GM23338 (cell line): Measurements from ENCODE around the gene NOC2L.

Experiments used
- CREB1 ChIP-seq: fragments of 250-450 bp; sonication (Bioruptor Pico); IDR thresholded peaks from 2 replicates; pipeline ENCODE4 v1.5.0; 2020; ENCODE audit warnings: low read depth, mild to moderate bottlenecking, moderate library complexity
- EZH2 ChIP-seq: fragments of 200-600 bp; sonication (generic); IDR thresholded peaks from one replicate; pipeline ENCODE4 v1.8.0; 2017; ENCODE audit warnings: antibody characterized with exemption, mild to moderate bottlenecking, low read depth; ENCODE audit not compliant: unreplicated experiment
- EZH2phosphoT487 ChIP-seq: fragments of 200-600 bp; sonication (generic); IDR thresholded peaks from one replicate; pipeline ENCODE4 v1.8.1; 2018; ENCODE audit warnings: antibody characterized with exemption; ENCODE audit not compliant: unreplicated experiment
- TF ChIP-seq, protein P1 (sequence below): IDR thresholded peaks from one replicate; pipeline ENCODE4 v1.6.1; 2018; ENCODE audit warnings: antibody characterized with exemption; ENCODE audit not compliant: unreplicated experiment
- TF ChIP-seq, protein P2 (sequence below), 2 experiments: fragments of 200-600 bp in 1 of 2; sonication (generic) in 1 of 2; conservative IDR thresholded peaks; 2 replicates each; pipeline versions ENCODE4 v1.5.1 to v1.6.1; 2016 to 2017; ENCODE audit warnings: antibody characterized with exemption in 2 of 2, low read depth in 2 of 2, mild to moderate bottlenecking in 2 of 2, moderate library complexity in 1 of 2

DNA sequence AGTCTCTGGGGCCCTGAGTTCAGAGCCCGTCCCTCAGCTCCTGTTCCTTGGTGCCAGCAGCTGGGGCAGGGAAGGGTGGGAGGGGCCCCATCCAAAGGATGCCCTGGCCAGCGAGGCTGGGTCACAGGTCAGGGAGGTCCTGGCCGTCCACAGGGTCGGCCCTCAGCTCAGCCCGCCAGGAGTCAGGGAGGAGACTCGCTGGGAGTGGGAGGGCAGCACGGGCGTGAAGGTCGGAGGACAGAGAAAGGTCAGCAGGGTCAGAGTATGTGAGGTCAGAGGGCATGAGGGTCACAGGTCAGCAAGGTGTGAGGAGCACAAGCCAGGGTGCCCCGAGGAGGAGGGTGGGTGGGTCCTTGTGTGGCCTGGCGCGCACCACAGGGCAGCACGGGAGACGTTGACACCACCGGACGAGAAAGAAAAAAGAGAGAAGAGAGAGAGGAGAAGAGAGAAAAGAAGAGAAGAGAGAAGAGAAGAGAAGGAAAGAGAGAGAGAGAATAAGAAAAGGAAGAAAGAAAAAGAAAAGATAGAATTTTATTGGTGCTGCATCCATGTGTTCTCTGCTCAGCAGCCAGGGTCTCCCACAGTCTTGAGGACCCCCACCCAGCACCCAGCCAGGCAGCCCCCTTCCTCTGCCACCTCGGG, 15.8 kb upstream of the NOC2L start:
- no peak for TF ChIP-seq EZH2phosphoT487
- no peak for TF ChIP-seq CREB1 (CRISPR knock-in tag)
- TF ChIP-seq, protein P1, sequence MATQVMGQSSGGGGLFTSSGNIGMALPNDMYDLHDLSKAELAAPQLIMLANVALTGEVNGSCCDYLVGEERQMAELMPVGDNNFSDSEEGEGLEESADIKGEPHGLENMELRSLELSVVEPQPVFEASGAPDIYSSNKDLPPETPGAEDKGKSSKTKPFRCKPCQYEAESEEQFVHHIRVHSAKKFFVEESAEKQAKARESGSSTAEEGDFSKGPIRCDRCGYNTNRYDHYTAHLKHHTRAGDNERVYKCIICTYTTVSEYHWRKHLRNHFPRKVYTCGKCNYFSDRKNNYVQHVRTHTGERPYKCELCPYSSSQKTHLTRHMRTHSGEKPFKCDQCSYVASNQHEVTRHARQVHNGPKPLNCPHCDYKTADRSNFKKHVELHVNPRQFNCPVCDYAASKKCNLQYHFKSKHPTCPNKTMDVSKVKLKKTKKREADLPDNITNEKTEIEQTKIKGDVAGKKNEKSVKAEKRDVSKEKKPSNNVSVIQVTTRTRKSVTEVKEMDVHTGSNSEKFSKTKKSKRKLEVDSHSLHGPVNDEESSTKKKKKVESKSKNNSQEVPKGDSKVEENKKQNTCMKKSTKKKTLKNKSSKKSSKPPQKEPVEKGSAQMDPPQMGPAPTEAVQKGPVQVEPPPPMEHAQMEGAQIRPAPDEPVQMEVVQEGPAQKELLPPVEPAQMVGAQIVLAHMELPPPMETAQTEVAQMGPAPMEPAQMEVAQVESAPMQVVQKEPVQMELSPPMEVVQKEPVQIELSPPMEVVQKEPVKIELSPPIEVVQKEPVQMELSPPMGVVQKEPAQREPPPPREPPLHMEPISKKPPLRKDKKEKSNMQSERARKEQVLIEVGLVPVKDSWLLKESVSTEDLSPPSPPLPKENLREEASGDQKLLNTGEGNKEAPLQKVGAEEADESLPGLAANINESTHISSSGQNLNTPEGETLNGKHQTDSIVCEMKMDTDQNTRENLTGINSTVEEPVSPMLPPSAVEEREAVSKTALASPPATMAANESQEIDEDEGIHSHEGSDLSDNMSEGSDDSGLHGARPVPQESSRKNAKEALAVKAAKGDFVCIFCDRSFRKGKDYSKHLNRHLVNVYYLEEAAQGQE: no peak
- TF ChIP-seq, protein P2, sequence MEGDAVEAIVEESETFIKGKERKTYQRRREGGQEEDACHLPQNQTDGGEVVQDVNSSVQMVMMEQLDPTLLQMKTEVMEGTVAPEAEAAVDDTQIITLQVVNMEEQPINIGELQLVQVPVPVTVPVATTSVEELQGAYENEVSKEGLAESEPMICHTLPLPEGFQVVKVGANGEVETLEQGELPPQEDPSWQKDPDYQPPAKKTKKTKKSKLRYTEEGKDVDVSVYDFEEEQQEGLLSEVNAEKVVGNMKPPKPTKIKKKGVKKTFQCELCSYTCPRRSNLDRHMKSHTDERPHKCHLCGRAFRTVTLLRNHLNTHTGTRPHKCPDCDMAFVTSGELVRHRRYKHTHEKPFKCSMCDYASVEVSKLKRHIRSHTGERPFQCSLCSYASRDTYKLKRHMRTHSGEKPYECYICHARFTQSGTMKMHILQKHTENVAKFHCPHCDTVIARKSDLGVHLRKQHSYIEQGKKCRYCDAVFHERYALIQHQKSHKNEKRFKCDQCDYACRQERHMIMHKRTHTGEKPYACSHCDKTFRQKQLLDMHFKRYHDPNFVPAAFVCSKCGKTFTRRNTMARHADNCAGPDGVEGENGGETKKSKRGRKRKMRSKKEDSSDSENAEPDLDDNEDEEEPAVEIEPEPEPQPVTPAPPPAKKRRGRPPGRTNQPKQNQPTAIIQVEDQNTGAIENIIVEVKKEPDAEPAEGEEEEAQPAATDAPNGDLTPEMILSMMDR (conservative IDR thresholded peaks at IDR 0.05; ENCODE audit: low read depth in 2 of 2): no peak
- TF ChIP-seq EZH2: no peak
